NCI-H2196 (cell line): ENCODE results near the gene EYS.

Source experiments
- DNase-seq: peaks from one replicate; lab custom pipeline; 2025; ENCODE audit not compliant: unreplicated experiment; lab: John Stamatoyannopoulos, UW

Gene EYS

GRCh38 chr6:65707126-65707826 lies at the start of gene EYS:
TSS of gene EYS (minus strand) at chr6:65707226. CDS start at chr6:65495410, 211,816 bp downstream.
- DNase-seq = no peak

- no peak for DNase-seq
Measured at GRCh38 chr6:65746302-65746701, 39.3 kb upstream of the EYS start.

GRCh38 chr6:65745614-65746013 lies 38.6 kb upstream of the EYS start:
- DNase-seq = no peak

- no peak for DNase-seq
Measured at GRCh38 chr6:65728879-65729479, 22.0 kb upstream of the EYS start.

- no peak for DNase-seq
Measured at GRCh38 chr6:65719101-65719500, 12.1 kb upstream of the EYS start.

GRCh38 chr6:65711531-65711930 lies 4.5 kb upstream of the EYS start:
- DNase-seq = no peak

GRCh38 chr6:65709099-65709830 lies 2.2 kb upstream of the EYS start:
- no peak for DNase-seq

- DNase-seq = no peak
Measured at GRCh38 chr6:65708162-65708561, 1.1 kb upstream of the EYS start.

- DNase-seq = no peak
Measured at GRCh38 chr6:65706436-65706835, 590 bp downstream of the EYS start.

GRCh38 chr6:65701325-65701724 lies 5.7 kb downstream of the EYS start:
- no peak for DNase-seq

- DNase-seq = no peak
Measured at GRCh38 chr6:65700561-65700960, 6.5 kb downstream of the EYS start.

- no peak for DNase-seq
Measured at GRCh38 chr6:65692109-65692508, 14.9 kb downstream of the EYS start.

GRCh38 chr6:65680232-65680631 lies 26.8 kb downstream of the EYS start:
- no peak for DNase-seq

- no peak for DNase-seq
Measured at GRCh38 chr6:65671922-65672321, 35.1 kb downstream of the EYS start.

GRCh38 chr6:65667916-65668656 lies 38.9 kb downstream of the EYS start:
- DNase-seq = no peak

GRCh38 chr6:65650086-65650485 lies 56.9 kb downstream of the EYS start:
- DNase-seq = no peak

GRCh38 chr6:65649392-65649791 lies 57.6 kb downstream of the EYS start:
- DNase-seq = no peak

- DNase-seq = no peak
Measured at GRCh38 chr6:65646544-65646943, 60.5 kb downstream of the EYS start.

- DNase-seq = no peak
Measured at GRCh38 chr6:65642776-65643175, 64.2 kb downstream of the EYS start.

GRCh38 chr6:65638047-65638831 lies 68.8 kb downstream of the EYS start:
- no peak for DNase-seq
